Esophagus squamous epithelium (tissue), 5 donors: Measurements from ENCODE around the gene CIRBP. TPM values are rescaled to one million over a fixed set of nuclear protein-coding genes. Genes with fewer than 3 reads are reported as not detected.

Experiments
- DNase-seq: peaks from one replicate; lab custom pipeline; 2025; lab: John Stamatoyannopoulos, UW
- H3K27ac ChIP-seq, 4 donors: fragments of 200-600 bp; sonication (generic); one replicate each; pipeline ENCODE4 v1.5.1; 2016 to 2019; ENCODE audit warnings: mild to moderate bottlenecking in 1 of 4
- H3K27me3 ChIP-seq, 4 donors: fragments of 200-600 bp; sonication (generic); 1 replicate in 3 of 4; 2 replicates in 1 of 4; pipeline versions ENCODE4 v1.5.1 to v1.6.0; 2017 to 2021; ENCODE audit warnings: antibody characterized with exemption in 1 of 4
- H3K36me3 ChIP-seq, 3 donors: fragments of 200-600 bp; sonication (generic); one replicate each; pipeline ENCODE4 v1.5.1; 2016 to 2019
- H3K4me1 ChIP-seq, 3 donors: fragments of 200-600 bp; sonication (generic); one replicate each; pipeline ENCODE4 v1.5.1; 2017 to 2019
- H3K4me3 ChIP-seq, 4 donors: fragments of 200-600 bp; sonication (generic); 1 replicate in 3 of 4; 2 replicates in 1 of 4; pipeline ENCODE4 v1.5.1; 2016 to 2019; ENCODE audit warnings: mild to moderate bottlenecking in 2 of 4, moderate library complexity in 1 of 4
- H3K9me3 ChIP-seq, 3 donors: fragments of 200-600 bp; sonication (generic); one replicate each; pipeline ENCODE4 v1.5.1; 2016 to 2019
- CTCF ChIP-seq, 6 experiments: fragments of 450-650 bp in 4 of 6; fragments of 200-600 bp in 2 of 6; sonication (generic) in 2 of 6; IDR thresholded peaks; one replicate each; pipeline ENCODE4 v1.5.1; 2016 to 2019; ENCODE audit warnings: antibody characterized with exemption in 6 of 6, mild to moderate bottlenecking in 4 of 6, moderate library complexity in 4 of 6
- POLR2A ChIP-seq, 4 donors: fragments of 450-650 bp; IDR thresholded peaks; one replicate each; pipeline ENCODE4 v1.6.1; 2017; ENCODE audit warnings: antibody characterized with exemption in 4 of 4, mild to moderate bottlenecking in 4 of 4, moderate library complexity in 3 of 4
- WGBS, 2 donors: methylation state at CpG; one replicate each; pipeline ENCODE4 v1.1.5; 2018; 5-methylcytosine and 5-hydroxymethylcytosine counted together
- intact Hi-C: fragments of 100-400 bp; cut with DNase I; formaldehyde crosslinking; loops from one replicate; pipeline ENCODE4 v1.15.0; 2022
- total RNA-seq, 4 donors: library from RNA; depleted of rRNA; stranded (reverse); fragments of >200 nt; gene quantifications; one replicate each; pipeline ENCODE4 v1.1.0, GENCODE V29; 2016
- donor health status: DM: yes; HTN: yes; CAD: no.

The CIRBP gene
- total RNA-seq, 4 donors from 2014 or later, result 116 to 415 (median 238) TPM

GRCh38 chr19:1237027-1237659, 32.0 kb upstream of the CIRBP start:
- Histone ChIP-seq H3K27ac (peak overlapping the region; percentile 21 to 70 (median 54)), H3K9me3 (no peaks in the 10 kb centered on the region), H3K4me1 (peaks cover 41 to 91% (median 56%) of the 10 kb centered on the region in 3 donors), H3K27me3 (peaks cover 0 to 13% (median 0%) of the 10 kb centered on the region in 4 donors), H3K36me3 (no peaks in the 10 kb centered on the region), H3K4me3 (peak overlapping the region; percentile 52 to 75 (median 62))
- intact Hi-C loops, result no loop called here
- WGBS, 2 donors, result 0% methylated on average over 16 of the region's 60 CpGs; no CpG with 5 or more reads in 1 of the 2 donors
- DNase-seq, result no peak
- TF ChIP-seq POLR2A (IDR thresholded peaks at IDR 0.05), result no peak
- TF ChIP-seq CTCF (IDR thresholded peaks at IDR 0.05), result no peak

GRCh38 chr19:1237754-1238368, 31.3 kb upstream of the CIRBP start, which contains the start of gene CBARP:
Gene CBARP, minus strand, starts transcription at chr19:1238005. Its CDS starts 1,905 bp downstream, at chr19:1236100.
- 3% methylated on average over 10 of the region's 87 CpGs; no CpG with 5 or more reads in 1 of the 2 donors for WGBS, 2 donors
- Histone ChIP-seq H3K4me3 (peak within 1 kb of the TSS; percentile 52 to 75 (median 62)), H3K27ac (peak within 1 kb of the TSS; percentile 21 to 99 (median 61)), H3K36me3 (no peaks in the 10 kb centered on the region), H3K9me3 (no peaks in the 10 kb centered on the region), H3K27me3 (peaks cover 0 to 13% (median 0%) of the 10 kb centered on the region in 4 donors), H3K4me1 (peaks cover 41 to 91% (median 55%) of the 10 kb centered on the region in 3 donors)
- intact Hi-C loops, result no loop called here
- DNase-seq, result no peak
- TF ChIP-seq POLR2A (IDR thresholded peaks at IDR 0.05), result no peak
- TF ChIP-seq CTCF (IDR thresholded peaks at IDR 0.05), result no peak

- Histone ChIP-seq H3K27ac (peak overlapping the region; percentile 3 to 99 (median 48)), H3K36me3 (peaks cover 0 to 6% (median 0%) of the 10 kb centered on the region in 3 donors), H3K4me3 (peak overlapping the region; percentile 11 to 75 (median 62)), H3K9me3 (no peaks in the 10 kb centered on the region), H3K27me3 (peaks cover 0 to 13% (median 0%) of the 10 kb centered on the region in 4 donors), H3K4me1 (peaks cover 42 to 91% (median 56%) of the 10 kb centered on the region in 3 donors)
- intact Hi-C loops, result no loop called here
- no peak for DNase-seq
- TF ChIP-seq CTCF (IDR thresholded peaks at IDR 0.05), result no peak
- no peak for TF ChIP-seq POLR2A (IDR thresholded peaks at IDR 0.05)
- 51 to 53% methylated on average over 20 to 28 of the region's 34 CpGs for WGBS, 2 donors
These were observed 30.5 kb upstream of the CIRBP start for GRCh38 chr19:1238369-1239303.

GRCh38 chr19:1239420-1239795, 29.7 kb upstream of the CIRBP start:
- peak overlapping the region; percentile 79 to 99 (median 94) for H3K27ac ChIP-seq
- TF ChIP-seq CTCF (IDR thresholded peaks at IDR 0.05) (no peak), POLR2A (IDR thresholded peaks at IDR 0.05) (no peak)
- 72 to 100% methylated on average over 1 to 10 of the region's 11 CpGs for WGBS, 2 donors
- peaks cover 0 to 13% (median 0%) of the 10 kb centered on the region in 3 donors for H3K36me3 ChIP-seq
- H3K4me3 ChIP-seq, result no peak overlapping the region
- intact Hi-C loops, result no loop called here
- H3K9me3 ChIP-seq, result no peaks in the 10 kb centered on the region
- no peak for DNase-seq
- peaks cover 0 to 13% (median 0%) of the 10 kb centered on the region in 4 donors for H3K27me3 ChIP-seq
- H3K4me1 ChIP-seq, result peaks cover 50 to 91% (median 63%) of the 10 kb centered on the region in 3 donors
